ENCODE data around the gene HES7. TPM values are rescaled to one million over a fixed set of nuclear protein-coding genes. Genes with fewer than 3 reads are reported as not detected.

The HES7 gene
- total RNA-seq, 1 experiment from 2014 or later, result 0.33 TPM

DNA sequence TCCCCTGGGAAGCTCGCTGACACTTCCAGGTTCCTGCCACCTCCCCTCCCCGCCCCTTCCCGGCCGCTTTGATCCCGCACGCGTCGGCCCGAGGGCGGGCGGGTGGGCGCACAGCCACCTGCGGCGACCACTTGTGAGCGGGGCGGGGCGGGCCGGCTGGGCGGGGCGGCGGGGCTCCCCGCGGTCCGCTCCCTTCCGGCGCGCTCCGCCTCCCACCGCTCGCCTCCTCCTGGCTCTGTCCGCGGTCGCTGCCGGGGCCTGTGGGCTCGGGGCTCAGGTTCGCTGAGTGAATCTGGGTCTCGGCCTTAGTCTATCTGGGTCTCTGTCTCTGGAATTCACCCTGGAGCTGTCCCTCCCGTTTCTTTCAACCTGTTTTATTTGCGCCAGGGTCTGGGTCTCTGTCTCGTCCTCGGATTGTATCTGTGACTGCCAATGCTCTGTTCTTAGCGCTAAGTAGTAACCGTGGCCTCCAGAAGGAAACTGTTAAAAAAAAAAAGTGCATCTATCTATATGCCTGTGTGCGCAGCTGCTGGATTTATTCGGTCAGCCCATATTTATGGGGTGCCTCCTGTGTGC is 2.7 kb upstream of the HES7 start:
- Histone ChIP-seq H3K4me2 (ENCODE audit: insufficient read depth, insufficient read length, low read length) (peak overlapping the region; percentile 66), H3K56ac (ENCODE audit: insufficient read length, low read depth, low read length) (no peak overlapping the region), H3K18ac (ENCODE audit: insufficient read length, low read depth, low read length) (no peak overlapping the region), H3K27me3 (ENCODE audit: insufficient read depth, low read length) (peaks cover 34% of the 10 kb centered on the region), H3K9ac (ENCODE audit: extremely low read depth, insufficient read length, low read length) (no peak overlapping the region), H3K14ac (ENCODE audit: insufficient read depth, low read length) (no peak overlapping the region), H3K79me1 (ENCODE audit: insufficient read depth, low read depth, low read length, poor library complexity, severe bottlenecking) (no peaks in the 10 kb centered on the region), H3K27ac (ENCODE audit: insufficient read length, low read depth, low read length) (no peak overlapping the region), H3K4ac (ENCODE audit: low read depth, low read length) (no peak overlapping the region), H4K8ac (replicated peaks; ENCODE audit: insufficient read length, low read depth, low read length) (no peak overlapping the region), H2BK15ac (ENCODE audit: low read depth, low read length) (no peak overlapping the region), H3K9me3 (ENCODE audit: control insufficient read depth, low read depth, low read length) (no peaks in the 10 kb centered on the region), H2BK5ac (ENCODE audit: insufficient read length, low read length) (no peak overlapping the region), H4K20me1 (ENCODE audit: control insufficient read depth, insufficient read depth, insufficient read length) (no peaks in the 10 kb centered on the region), H4K91ac (ENCODE audit: insufficient read length, low read depth, low read length) (no peak overlapping the region), H3K23me2 (ENCODE audit: insufficient read length, low read depth, low read length, poor library complexity, severe bottlenecking) (peaks cover 41% of the 10 kb centered on the region), H3K4me1 (ENCODE audit: insufficient read depth, low read length) (no peaks in the 10 kb centered on the region; the same call in 1 of the 2 replicates), H3T11ph (ENCODE audit: low read length) (no peak overlapping the region), H3K79me2 (ENCODE audit: insufficient read depth, low read length) (no peaks in the 10 kb centered on the region), H2AFZ (ENCODE audit: low read length) (no peak overlapping the region), H4K5ac (ENCODE audit: insufficient read length, low read depth, low read length) (no peak overlapping the region), H3K23ac (ENCODE audit: insufficient read length, low read depth, low read length) (no peak overlapping the region), H2BK120ac (ENCODE audit: low read depth, low read length, poor library complexity, severe bottlenecking) (no peak overlapping the region), H2BK12ac (ENCODE audit: insufficient read length, low read depth, low read length) (no peak overlapping the region), H2AK5ac (ENCODE audit: insufficient read length, low read length) (no peak overlapping the region), H2BK20ac (ENCODE audit: low read depth, low read length, poor library complexity, severe bottlenecking) (no peak overlapping the region)
- Mint-ChIP-seq H3K9me3 (peaks cover 2 to 8% of the 10 kb centered on the region in 2 experiments; a peak in 3 of 5 replicates), H3K36me3 (ENCODE audit: insufficient read depth in 1 of 3, low read depth in 3 of 3) (no peaks in the 10 kb centered on the region; a peak in 1 of 7 replicates), H3K27ac (no peak overlapping the region; a peak in 1 of 7 replicates), H3K27me3 (ENCODE audit: low read depth) (peaks cover 87% of the 10 kb centered on the region), H3K4me1 (peaks cover 39 to 40% of the 10 kb centered on the region in 2 experiments), H3K4me3 (peak overlapping the region; percentile 91 to 93)
- no peak for TF ChIP-seq CTCF (conservative IDR thresholded peaks at IDR 0.05)
- no CpG with 5 or more reads among the region's 45 CpGs for WGBS (ENCODE audit: extremely low coverage, insufficient read length, low lambda C conversion rate)
- peak; percentile 75 for DNase-seq

Data from H9 (cell line).